Right lobe of liver (tissue), 6 donors: ENCODE measurements around the gene ZDHHC14. TPM values are rescaled to one million over a fixed set of nuclear protein-coding genes. Genes with fewer than 3 reads are reported as not detected.

Experiments
- ATAC-seq, 4 donors: fragments of 200-7000 bp; cut with Tn5 transposase; one replicate each; pipeline ENCODE4 v1.9.1; 2020; ENCODE audit warnings: mild to moderate bottlenecking in 4 of 4, moderate library complexity in 4 of 4
- DNase-seq, 3 donors: peaks; one replicate each; pipeline ENCODE4 v3.0.0-alpha.2; 2020
- H3K27ac ChIP-seq, 3 donors: fragments of 200-600 bp; one replicate each; pipeline ENCODE4 v1.8.0; 2022
- H3K27me3 ChIP-seq, 2 donors: fragments of 200-600 bp; one replicate each; pipeline ENCODE4 v1.8.0; 2022
- H3K36me3 ChIP-seq, 4 donors: fragments of 200-600 bp; sonication (generic) in 1 of 4; one replicate each; pipeline versions ENCODE4 v1.5.1 to v1.8.0; 2017 to 2022; ENCODE audit warnings: control low read depth in 1 of 4
- H3K4me1 ChIP-seq, 4 donors: fragments of 200-600 bp; sonication (generic) in 1 of 4; one replicate each; pipeline versions ENCODE4 v1.5.1 to v1.8.0; 2017 to 2022; ENCODE audit warnings: control low read depth in 1 of 4
- H3K4me3 ChIP-seq, 3 donors: fragments of 200-600 bp; one replicate each; pipeline ENCODE4 v1.8.0; 2022
- H3K9me3 ChIP-seq, 4 donors: fragments of 200-600 bp; sonication (generic) in 1 of 4; one replicate each; pipeline versions ENCODE4 v1.5.1 to v1.8.0; 2017 to 2022; ENCODE audit warnings: control low read depth in 1 of 4
- POLR2A ChIP-seq: fragments of 450-650 bp; IDR thresholded peaks from one replicate; pipeline ENCODE4 v1.6.1; 2017; ENCODE audit warnings: antibody characterized with exemption, mild to moderate bottlenecking
- WGBS: methylation state at CpG from one replicate; pipeline ENCODE4 v1.1.6; 2018; ENCODE audit warnings: low coverage, low lambda C conversion rate; ENCODE audit not compliant: insufficient coverage; ENCODE audit errors: missing lambda C conversion rate; 5-methylcytosine and 5-hydroxymethylcytosine counted together
- intact Hi-C, 2 donors: fragments of 100-400 bp; cut with DNase I; formaldehyde crosslinking; loops; one replicate each; pipeline versions ENCODE4 v1.11.2 to v1.14.1; 2022
- total RNA-seq, 6 experiments: library from RNA; depleted of rRNA in 2 of 6; stranded (reverse); fragments of >200 nt in 2 of 6; fragmentation: NEBNext Ultra II Directional in 3 of 6; extraction: Animal tissue kit (Norgen Biotek cat#: 25700) in 3 of 6; gene quantifications; one replicate each; pipeline versions ENCODE4 v1.1.0 to v1.2.4, GENCODE V29; 2016 to 2023
- TF ChIP-seq, protein P1 (sequence below), 4 donors: fragments of 200-600 bp in 3 of 4; fragments of 450-650 bp in 1 of 4; IDR thresholded peaks; one replicate each; pipeline versions ENCODE4 v1.5.1 to v1.8.0; 2016 to 2022; ENCODE audit warnings: antibody characterized with exemption in 4 of 4, mild to moderate bottlenecking in 2 of 4
- donor health status: DM: no; HTN: yes; CAD: no.
- donor health status: DM: no; HTN: no; CAD: no.
- donor health status: DM: no; HTN: no; CAD: no.
- donor health status: DM: no; HTN: yes; CAD: no.
- donor health status: DM: no; HTN: yes; CAD: no.

ZDHHC14 gene
- total RNA-seq, 6 experiments from 2014 or later = 7.3 to 13.0 (median 10.3) TPM

DNA sequence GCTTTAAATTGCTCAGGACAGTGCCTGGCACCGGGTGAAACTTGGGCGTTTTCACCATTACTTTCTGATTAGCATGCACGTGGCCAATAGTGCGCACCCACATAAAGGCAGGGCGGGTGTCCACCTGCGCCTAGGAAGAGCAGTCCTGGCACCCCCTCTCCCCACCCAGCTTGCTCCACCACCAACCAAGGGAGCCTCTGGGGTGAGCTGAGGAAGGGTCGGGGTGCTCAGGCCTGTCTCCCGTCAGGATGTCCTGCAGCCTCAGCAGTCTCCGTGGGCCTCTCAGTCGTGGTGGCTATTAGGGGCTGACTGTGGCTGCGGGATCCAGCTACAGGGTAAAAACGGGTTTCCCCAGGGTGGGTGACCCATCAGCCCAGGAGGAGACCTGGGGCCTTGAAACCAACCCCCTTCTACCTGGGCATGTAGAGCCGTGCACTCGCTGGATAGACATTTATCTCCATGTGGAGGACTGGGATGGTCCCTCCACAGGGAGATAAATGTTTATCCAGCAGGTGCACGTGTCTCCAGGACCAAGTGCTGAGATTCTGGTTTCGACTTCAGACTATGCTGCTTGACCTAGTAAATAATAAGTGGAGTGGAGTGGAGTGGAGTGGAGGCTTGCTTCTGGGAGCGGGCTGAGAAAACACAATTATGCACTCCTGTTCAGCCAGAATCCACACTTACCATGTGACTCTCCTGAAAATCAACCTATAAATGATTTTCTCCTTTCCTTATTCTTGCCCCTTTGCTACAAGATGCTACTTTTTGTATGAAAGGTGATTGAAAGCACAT lies 91.1 kb downstream of the ZDHHC14 start:
- H3K9me3 ChIP-seq = no peaks in the 10 kb centered on the region
- no peak overlapping the region for H3K27ac ChIP-seq
- TF ChIP-seq, protein P1, sequence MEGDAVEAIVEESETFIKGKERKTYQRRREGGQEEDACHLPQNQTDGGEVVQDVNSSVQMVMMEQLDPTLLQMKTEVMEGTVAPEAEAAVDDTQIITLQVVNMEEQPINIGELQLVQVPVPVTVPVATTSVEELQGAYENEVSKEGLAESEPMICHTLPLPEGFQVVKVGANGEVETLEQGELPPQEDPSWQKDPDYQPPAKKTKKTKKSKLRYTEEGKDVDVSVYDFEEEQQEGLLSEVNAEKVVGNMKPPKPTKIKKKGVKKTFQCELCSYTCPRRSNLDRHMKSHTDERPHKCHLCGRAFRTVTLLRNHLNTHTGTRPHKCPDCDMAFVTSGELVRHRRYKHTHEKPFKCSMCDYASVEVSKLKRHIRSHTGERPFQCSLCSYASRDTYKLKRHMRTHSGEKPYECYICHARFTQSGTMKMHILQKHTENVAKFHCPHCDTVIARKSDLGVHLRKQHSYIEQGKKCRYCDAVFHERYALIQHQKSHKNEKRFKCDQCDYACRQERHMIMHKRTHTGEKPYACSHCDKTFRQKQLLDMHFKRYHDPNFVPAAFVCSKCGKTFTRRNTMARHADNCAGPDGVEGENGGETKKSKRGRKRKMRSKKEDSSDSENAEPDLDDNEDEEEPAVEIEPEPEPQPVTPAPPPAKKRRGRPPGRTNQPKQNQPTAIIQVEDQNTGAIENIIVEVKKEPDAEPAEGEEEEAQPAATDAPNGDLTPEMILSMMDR (IDR thresholded peaks at IDR 0.05) = no peak
- no peak for TF ChIP-seq POLR2A
- DNase-seq (no peak), ATAC-seq (peak in 1 of 4 donors; percentile 38)
- H3K4me1 ChIP-seq = peaks cover 0 to 3% (median 0%) of the 10 kb centered on the region in 4 donors
- no peak overlapping the region for H3K4me3 ChIP-seq
- no peaks in the 10 kb centered on the region for H3K36me3 ChIP-seq
- H3K27me3 ChIP-seq = no peaks in the 10 kb centered on the region
- WGBS = 93% methylated on average over 3 of the region's 17 CpGs
- intact Hi-C loops = no loop called here

DNA sequence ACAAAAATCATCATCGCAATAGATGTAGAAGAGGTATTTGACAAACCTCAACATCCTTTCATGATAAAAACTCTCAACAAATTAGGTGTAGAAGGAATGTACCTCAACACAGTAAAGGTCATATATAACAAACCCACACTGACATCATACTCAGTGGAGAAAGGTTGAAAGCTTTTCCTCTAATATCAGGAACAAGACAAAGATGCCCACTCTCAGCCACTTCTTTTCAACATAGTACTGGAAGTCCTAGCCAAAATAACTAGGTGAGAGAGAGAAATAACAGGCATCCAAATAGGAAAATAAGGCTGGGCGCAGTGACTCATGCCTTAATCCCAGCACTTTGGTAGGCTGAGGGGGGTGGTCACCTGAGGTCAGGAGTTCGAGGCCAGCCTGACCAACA lies 95.8 kb downstream of the ZDHHC14 start:
- Histone ChIP-seq H3K9me3 (no peaks in the 10 kb centered on the region), H3K27me3 (no peaks in the 10 kb centered on the region), H3K27ac (no peak overlapping the region), H3K36me3 (no peaks in the 10 kb centered on the region), H3K4me3 (no peak overlapping the region), H3K4me1 (peaks cover 0 to 10% (median 0%) of the 10 kb centered on the region in 4 donors)
- ATAC-seq (no peak), DNase-seq (no peak)
- TF ChIP-seq, protein P1 (IDR thresholded peaks at IDR 0.05) = no peak
- no peak for TF ChIP-seq POLR2A
- intact Hi-C loops = no loop called here
- WGBS = 100% methylated on average over 1 of the region's 3 CpGs

DNA sequence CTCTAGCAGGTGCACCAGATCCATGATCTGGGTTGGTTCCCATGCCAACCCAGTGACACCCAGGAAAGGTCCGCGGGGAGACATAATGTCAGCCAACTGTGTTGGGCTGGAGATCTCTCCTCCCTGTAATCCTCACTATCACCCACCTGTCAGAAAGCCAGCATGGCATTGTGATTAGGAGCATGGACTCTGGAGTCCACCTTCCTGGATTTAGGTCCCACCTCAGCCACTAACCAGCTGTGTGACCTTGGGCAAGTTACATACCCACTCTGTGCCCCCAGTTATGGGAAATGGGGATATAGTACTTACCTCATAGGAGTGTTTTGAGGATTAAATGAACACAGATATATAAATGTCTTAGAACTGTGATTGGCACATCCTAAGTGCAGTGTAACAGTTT lies 97.9 kb downstream of the ZDHHC14 start:
- Histone ChIP-seq H3K27me3 (no peaks in the 10 kb centered on the region), H3K4me1 (peaks cover 0 to 10% (median 0%) of the 10 kb centered on the region in 4 donors), H3K36me3 (no peaks in the 10 kb centered on the region), H3K27ac (no peak overlapping the region), H3K4me3 (no peak overlapping the region), H3K9me3 (no peaks in the 10 kb centered on the region)
- peak in 3 of 4 donors; percentile 16 to 25 (median 23) for ATAC-seq
- intact Hi-C loops = no loop called here
- TF ChIP-seq, protein P1 (IDR thresholded peaks at IDR 0.05) = no peak
- TF ChIP-seq POLR2A = no peak
- DNase-seq = no peak
- WGBS = no CpG with 5 or more reads among the region's 2 CpGs

DNA sequence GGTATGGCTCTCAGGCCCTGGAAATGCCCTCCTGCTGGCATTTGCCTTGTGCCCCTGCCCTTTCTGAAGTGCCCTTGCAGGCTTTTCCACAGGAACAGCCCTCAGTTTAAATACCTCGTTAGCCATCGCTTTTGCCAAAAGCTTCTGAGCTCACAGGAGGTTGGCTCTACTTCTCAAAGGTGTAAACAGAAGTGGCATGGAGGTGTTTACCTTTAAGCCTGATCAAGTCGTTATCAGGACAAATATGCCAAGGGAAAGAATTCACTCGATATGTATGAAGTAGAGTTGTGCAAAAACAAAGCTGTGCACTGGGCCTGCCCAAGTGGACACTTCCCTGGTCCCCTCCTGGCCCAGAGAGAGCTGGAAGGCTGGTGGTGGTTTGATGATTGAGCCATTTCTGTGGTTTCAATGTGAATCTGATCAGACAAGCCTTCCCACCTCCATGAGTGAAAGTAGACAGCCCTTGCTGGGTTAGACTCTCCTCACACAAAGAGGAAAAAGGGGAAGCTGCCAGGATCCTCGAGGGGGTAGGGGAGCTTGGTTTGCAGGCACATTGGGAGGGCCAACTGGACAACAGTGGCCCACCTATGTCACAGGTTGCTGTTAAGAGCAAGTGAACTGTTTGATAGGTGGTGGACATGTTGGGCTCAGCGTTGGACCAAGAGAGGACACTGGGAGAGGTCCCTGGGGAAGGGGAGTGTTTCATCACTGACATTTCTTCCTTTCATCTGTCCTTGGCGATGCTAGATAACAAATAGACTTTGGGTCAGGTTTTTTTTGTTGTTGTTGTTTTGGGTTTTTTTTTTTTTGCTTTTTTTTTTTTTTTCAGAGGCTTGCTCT lies 98.7 kb downstream of the ZDHHC14 start:
- Histone ChIP-seq H3K4me3 (no peak overlapping the region), H3K27me3 (no peaks in the 10 kb centered on the region), H3K9me3 (no peaks in the 10 kb centered on the region), H3K36me3 (no peaks in the 10 kb centered on the region), H3K27ac (peak overlapping the region in 2 of 3 donors; percentile 3), H3K4me1 (peaks cover 0 to 10% (median 0%) of the 10 kb centered on the region in 4 donors)
- intact Hi-C loops = no loop called here
- no peak for DNase-seq
- TF ChIP-seq POLR2A = no peak
- TF ChIP-seq, protein P1 (IDR thresholded peaks at IDR 0.05) = peak in 1 of 4 donors; percentile 1
- ATAC-seq = peak; percentile 71 to 90 (median 79)
- WGBS = 62% methylated on average over 7 of the region's 7 CpGs
